K562 (cell line): ENCODE results near the gene EFCAB8. TPM values are rescaled to one million over a fixed set of nuclear protein-coding genes. Genes with fewer than 3 reads are reported as not detected.

ENCODE experiments used
- ATAC-seq: fragments of 200-7000 bp; cut with Tn5 transposase; 3 replicates; pipeline ENCODE4 v1.9.1; 2020; ENCODE audit warnings: moderate library complexity
- BruUV-seq: library from RNA; stranded (reverse); fragments of 400-500 nt; replicated peaks from 2 replicates; lab custom pipeline; 2021; lab: Mats Ljungman, UMichigan
- CTCF ChIA-PET: fragments of 300-600 bp; formaldehyde crosslinking; extraction: SDS; loops from one replicate; lab custom pipeline; 2021; ENCODE audit warnings: low intra/inter-chr PET ratio; lab: Yijun Ruan, JAX
- POLR2A ChIA-PET: fragments of 300-600, 350-650 bp; sonication (Branson Sonifier 250); formaldehyde crosslinking; extraction: SDS; loops from one replicate; lab custom pipeline; 2021; ENCODE audit warnings: antibody characterized with exemption, inconsistent platforms; lab: Yijun Ruan, JAX
- DNase-seq, 4 experiments: peaks; one replicate each; pipeline versions ENCODE4 v3.0.0 to v3.0.0-alpha.2; 2011 to 2018; ENCODE audit warnings: low spot score in 3 of 4, mixed read lengths in 3 of 4; ENCODE audit errors: extremely low read depth in 1 of 4
- FAIRE-seq: peaks from 2 replicates; lab custom pipeline; 2011; peaks lifted over from hg19 to GRCh38; lab: Jason Lieb, UNC
- H2AFZ ChIP-seq: 2 replicates; pipeline ENCODE4 v1.6.0; 2011; ENCODE audit warnings: low read depth, low read length, control low read depth, inconsistent platforms
- H3K27ac ChIP-seq: fragments of 200-600 bp; 3 replicates; pipeline ENCODE4 v1.8.0; 2011; ENCODE audit warnings: low read depth, mild to moderate bottlenecking, control low read depth, inconsistent platforms, low read length, moderate library complexity, mixed read lengths; ENCODE audit errors: extremely low read depth
- H3K27me3 ChIP-seq, 2 experiments: fragments of 300-600 bp in 1 of 2; 2 replicates in 1 of 2; 3 replicates in 1 of 2; pipeline versions ENCODE4 v1.6.0 to v1.8.0; 2011; ENCODE audit warnings: inconsistent platforms in 2 of 2, low read length in 2 of 2, mild to moderate bottlenecking in 1 of 2, mixed read lengths in 1 of 2, moderate library complexity in 1 of 2; ENCODE audit not compliant: control insufficient read depth in 2 of 2, insufficient read depth in 2 of 2
- H3K36me3 ChIP-seq: fragments of 300-600 bp; 3 replicates; pipeline ENCODE4 v1.8.0; 2011; ENCODE audit warnings: mild to moderate bottlenecking, low read length, inconsistent platforms; ENCODE audit not compliant: control insufficient read depth, insufficient read depth
- H3K4me1 ChIP-seq, 2 experiments: fragments of 200-600 bp in 1 of 2; replicated peaks in 1 of 2; 2 replicates in 1 of 2; 3 replicates in 1 of 2; pipeline versions ENCODE4 v1.5.1 to v1.8.0; 2011; ENCODE audit warnings: inconsistent platforms in 2 of 2, low read length in 2 of 2, mild to moderate bottlenecking in 1 of 2, mixed read lengths in 1 of 2, moderate library complexity in 1 of 2; ENCODE audit not compliant: control insufficient read depth in 2 of 2, insufficient read depth in 2 of 2
- H3K4me2 ChIP-seq: 2 replicates; pipeline ENCODE4 v1.6.1; 2011; ENCODE audit warnings: low read length, control low read depth, inconsistent platforms, mixed read lengths; ENCODE audit not compliant: insufficient read depth
- H3K4me3 ChIP-seq: fragments of 200-600 bp; sonication (generic), shearing (Covaris generic); 2 replicates; pipeline ENCODE4 v1.5.1; 2016; ENCODE audit warnings: control low read depth, inconsistent platforms
- H3K79me2 ChIP-seq: fragments of 200-600 bp; 3 replicates; pipeline ENCODE4 v1.8.0; 2011; ENCODE audit warnings: low read length, inconsistent platforms; ENCODE audit not compliant: control insufficient read depth, insufficient read depth
- H3K9ac ChIP-seq, 2 experiments: 2 replicates each; pipeline versions ENCODE4 v1.6.0 to v1.6.1; 2011; ENCODE audit warnings: low read depth in 2 of 2, low read length in 2 of 2, control low read depth in 1 of 2, inconsistent platforms in 1 of 2, mild to moderate bottlenecking in 1 of 2, mixed read lengths in 1 of 2; ENCODE audit not compliant: insufficient read depth in 1 of 2
- H3K9me1 ChIP-seq: one replicate; pipeline ENCODE4 v1.6.0; 2011; ENCODE audit warnings: inconsistent platforms, mild to moderate bottlenecking, low read length, moderate library complexity; ENCODE audit not compliant: control insufficient read depth, insufficient read depth
- H3K9me3 ChIP-seq: replicated peaks from 2 replicates; pipeline ENCODE4 v1.5.1; 2011; ENCODE audit warnings: low read depth, low read length, inconsistent platforms; ENCODE audit not compliant: control insufficient read depth, insufficient read depth
- H4K20me1 ChIP-seq: replicated peaks from 2 replicates; pipeline ENCODE4 v1.6.1; 2011; ENCODE audit warnings: low read length, inconsistent platforms, mixed read lengths; ENCODE audit not compliant: control insufficient read depth, insufficient read depth
- COPS2 ChIP-seq: fragments of 450-650 bp; conservative IDR thresholded peaks from 2 replicates; pipeline ENCODE4 v1.6.1; 2016; ENCODE audit warnings: mild to moderate bottlenecking, moderate library complexity
- CREBBP ChIP-seq: IDR thresholded peaks from one replicate; pipeline ENCODE4 v1.6.1; 2012; ENCODE audit warnings: low read depth, mild to moderate bottlenecking, control low read depth, inconsistent platforms, low read length
- E2F4 ChIP-seq: sonication (generic); formaldehyde crosslinking; IDR thresholded peaks from 2 replicates; pipeline ENCODE4 v1.8.0; 2022; ENCODE audit warnings: mild to moderate bottlenecking, low read depth, missing genetic modification reagents
- FOXJ2 ChIP-seq: fragments of 200-800 bp; sonication (Bioruptor generic); IDR thresholded peaks from 2 replicates; pipeline ENCODE4 v1.6.1; 2016; ENCODE audit warnings: missing genetic modification characterization, missing compliant biosample characterization
- MAX ChIP-seq: sonication (generic); formaldehyde crosslinking; IDR thresholded peaks from 2 replicates; pipeline ENCODE4 v1.9.0; 2022; ENCODE audit warnings: mild to moderate bottlenecking, missing genetic modification reagents
- MBD1 ChIP-seq: fragments of 250-450 bp; sonication (Bioruptor Pico); IDR thresholded peaks from 2 replicates; pipeline ENCODE4 v1.8.0; 2022; ENCODE audit warnings: inconsistent platforms
- MTA1 ChIP-seq: fragments of 450-650 bp; IDR thresholded peaks from 2 replicates; pipeline ENCODE4 v1.6.1; 2017; ENCODE audit warnings: borderline replicate concordance
- NFXL1 ChIP-seq: fragments of 450-650 bp; formaldehyde crosslinking; IDR thresholded peaks from 2 replicates; pipeline ENCODE4 v1.4.0; 2021; ENCODE audit warnings: mild to moderate bottlenecking
- NR1H2 ChIP-seq: sonication (generic); formaldehyde crosslinking; IDR thresholded peaks from 2 replicates; pipeline ENCODE4 v1.4.0; 2020; ENCODE audit warnings: mild to moderate bottlenecking, missing genetic modification reagents
- POLR2AphosphoS5 ChIP-seq: IDR thresholded peaks from 2 replicates; pipeline ENCODE4 v1.6.1; 2011; ENCODE audit warnings: mild to moderate bottlenecking, low read depth, low read length, moderate library complexity; ENCODE audit not compliant: control insufficient read depth, insufficient read depth
- RFX7 ChIP-seq: fragments of 250-450 bp; sonication (Bioruptor Pico); IDR thresholded peaks from 2 replicates; pipeline ENCODE4 v1.5.1; 2021; ENCODE audit warnings: mild to moderate bottlenecking
- SMAD4 ChIP-seq: fragments of 250-450 bp; sonication (Bioruptor Pico); conservative IDR thresholded peaks from 2 replicates; pipeline ENCODE4 v1.8.0; 2021; ENCODE audit warnings: inconsistent platforms, mild to moderate bottlenecking, moderate library complexity
- SRSF1 ChIP-seq: fragments of 200-400 bp; formaldehyde crosslinking; IDR thresholded peaks from 2 replicates; pipeline ENCODE4 v1.6.1; 2017; ENCODE audit warnings: mild to moderate bottlenecking, low read depth, low read length, moderate library complexity
- VEZF1 ChIP-seq: fragments of 200-800 bp; sonication (Bioruptor generic); IDR thresholded peaks from 2 replicates; pipeline ENCODE4 v1.6.1; 2017; ENCODE audit warnings: missing genetic modification characterization, missing compliant biosample characterization
- ZNF668 ChIP-seq: fragments of 250-450 bp; sonication (Bioruptor Pico); IDR thresholded peaks from 2 replicates; pipeline ENCODE4 v1.8.0; 2022; ENCODE audit warnings: mild to moderate bottlenecking, inconsistent platforms
- WGBS: fragments of 100-300 bp; shearing (Covaris generic); methylation state at CpG from one replicate; pipeline ENCODE4 v1.1.6; 2016; ENCODE audit warnings: low coverage, mixed read lengths; ENCODE audit not compliant: insufficient coverage; ENCODE audit errors: missing lambda C conversion rate; 5-methylcytosine and 5-hydroxymethylcytosine counted together
- in situ Hi-C: fragments of 300-500 bp; cut with MboI; formaldehyde crosslinking; loops from 4 replicates; pipeline ENCODE4 v1.15.0; 2018; ENCODE audit warnings: inconsistent platforms, mixed read lengths
- intact Hi-C: fragments of 100-400 bp; cut with micrococcal nuclease; formaldehyde crosslinking; loops from 2 replicates; pipeline ENCODE4 v1.14.2; 2022
- polyA plus RNA-seq, 8 experiments: library from polyadenylated mRNA; depleted of rRNA in 4 of 8; stranded (reverse) in 5 of 8; unstranded in 3 of 8; fragments of >200 nt; fragmentation: Nextera tagmentation in 2 of 8; fragmentation: Illumina TruSeq in 1 of 8; extraction: Ambion mirVana in 2 of 8; extraction: Trizol in 1 of 8; gene quantifications; 2 replicates each; pipeline versions ENCODE4 v1.2.1 to v1.2.3, GENCODE V29; 2011 to 2014; ENCODE audit warnings: inconsistent platforms in 1 of 8, missing spikeins in 1 of 8
- total RNA-seq, 7 experiments: library from RNA; depleted of rRNA in 6 of 7; stranded (reverse); fragments of >200 nt in 6 of 7; fragmentation: Illumina TruSeq in 2 of 7; extraction: Trizol in 2 of 7; gene quantifications; 2 replicates each; pipeline versions ENCODE4 v1.2.1 to v1.2.3, GENCODE V29; 2011 to 2021; ENCODE audit warnings: low replicate concordance in 1 of 7

The EFCAB8 gene
- total and polyA plus RNA-seq, 9 of the 15 experiments (the other 6 are each of a cell fraction or from before 2014, with no cell fraction given), result 0.03 to 0.18 (median 0.11) TPM; not detected in 6

- no peak overlapping the region for H3K9ac ChIP-seq
- WGBS, result 91% methylated on average over 5 of the region's 5 CpGs
- no peak for DNase-seq
- no peaks in the 10 kb centered on the region for H3K4me1 ChIP-seq
- H3K9me1 ChIP-seq, result no peaks in the 10 kb centered on the region
- peaks cover 84% of the 10 kb centered on the region for H3K36me3 ChIP-seq
- no peak overlapping the region for H3K4me3 ChIP-seq
- POLR2A ChIA-PET, result interaction anchor here (1.9 to 2.5 kb wide), 2 partner anchors 11 to 28 kb away, joined by 4 to 7 read pairs; partner anchors contain the start of genes EFCAB8 and MAPRE1
- 0 out of 2 replicates have a peak, but pooled peaks cover 5% of the 10 kb centered on the region for H4K20me1 ChIP-seq
- CTCF ChIA-PET, result interaction anchor here (0.6 kb wide), 1 partner anchor 300 kb away, joined by 3 read pairs; no protein-coding TSS in a partner anchor
- no peak overlapping the region for H2AFZ ChIP-seq
- in situ Hi-C loops, result no loop called here
- no TSS peak for BruUV-seq
- FAIRE-seq, result no peak
- H3K27me3 ChIP-seq, result no peaks in the 10 kb centered on the region
- no peak for TF ChIP-seq FOXJ2 (tag)
- no peak for TF ChIP-seq RFX7 (CRISPR knock-in tag)
- no peak for TF ChIP-seq VEZF1 (CRISPR knock-in tag)
- no peak for TF ChIP-seq NFXL1 (CRISPR knock-in tag)
- TF ChIP-seq NR1H2 (CRISPR knock-in tag), result no peak
- no peak for TF ChIP-seq MBD1 (CRISPR knock-in tag)
- TF ChIP-seq E2F4 (CRISPR knock-in tag), result no peak
- TF ChIP-seq ZNF668 (CRISPR knock-in tag), result no peak
- TF ChIP-seq CREBBP, result no peak
- no peak for TF ChIP-seq SRSF1
- no peak for TF ChIP-seq COPS2
- no peak for TF ChIP-seq SMAD4 (CRISPR knock-in tag)
- TF ChIP-seq MTA1, result no peak
- TF ChIP-seq POLR2AphosphoS5, result no peak
- TF ChIP-seq MAX (CRISPR knock-in tag), result no peak
- no peak for ATAC-seq
- no peak overlapping the region for H3K4me2 ChIP-seq
- H3K27ac ChIP-seq, result no peak overlapping the region
- no peaks in the 10 kb centered on the region for H3K9me3 ChIP-seq
- peaks cover 12% of the 10 kb centered on the region for H3K79me2 ChIP-seq
- intact Hi-C loops, result no loop called here
Measured at GRCh38 chr20:32847964-32848363, 10.8 kb upstream of the EFCAB8 start.
